ENCODE results near the gene PIGK. TPM values are rescaled to one million over a fixed set of nuclear protein-coding genes. Genes with fewer than 3 reads are reported as not detected.

PIGK gene
- polyA plus RNA-seq, 3 donors: 4.0 to 24.7 (median 19.4) TPM

DNA sequence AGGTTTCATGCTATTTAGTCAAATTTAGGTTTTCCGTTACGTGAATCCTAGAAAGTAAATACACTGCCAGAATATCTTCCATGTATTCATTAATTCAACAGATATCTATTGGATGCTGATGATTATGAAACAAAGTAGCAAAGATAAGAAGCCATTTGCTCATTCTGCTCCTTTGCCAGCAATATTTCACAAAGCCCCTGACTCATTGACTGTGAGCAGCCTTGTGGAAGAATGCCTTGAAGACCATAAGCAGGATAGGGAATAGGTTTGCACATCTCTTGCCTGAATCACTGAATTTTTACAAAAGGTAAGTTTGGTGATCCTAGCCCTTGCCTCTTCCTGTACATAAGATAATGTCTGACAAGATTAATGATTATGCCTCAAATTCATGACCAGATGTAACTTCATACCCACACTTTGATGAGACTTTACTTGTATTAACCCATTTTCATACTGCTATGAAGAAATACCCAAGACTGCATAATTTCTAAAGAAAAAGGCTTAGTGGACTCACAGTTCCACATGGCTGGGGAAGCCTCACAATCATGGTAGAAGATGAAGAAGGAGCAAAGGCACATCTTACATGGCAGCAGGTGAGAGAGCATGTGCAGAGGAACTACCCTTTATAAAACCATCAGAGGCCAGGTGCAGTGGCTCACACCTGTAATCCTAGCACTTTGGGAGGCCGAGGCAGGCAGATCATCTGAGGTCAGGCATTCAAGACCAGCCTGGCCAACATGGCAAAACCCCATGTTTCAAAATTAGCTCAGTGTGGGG, 1.6 kb upstream of the PIGK start:
- H3K4me1 Mint-ChIP-seq: peaks cover 16% of the 10 kb centered on the region
- H3K9me3 ChIP-seq (replicated peaks in 1 of 2; ENCODE audit: control insufficient read depth in 1 of 2, insufficient read depth in 1 of 2, low read length in 2 of 2): peaks cover 0 to 7% of the 10 kb centered on the region in 2 donors
- peaks cover 4 to 13% (median 6%) of the 10 kb centered on the region in 7 donors for H3K9me3 Mint-ChIP-seq

More for the DNA sequence above, 1.6 kb upstream of the PIGK start:
- no peak overlapping the region for H3K27ac Mint-ChIP-seq
- no peaks in the 10 kb centered on the region for H3K27me3 Mint-ChIP-seq (ENCODE audit: low read depth in 3 of 3)
- H4K20me1 ChIP-seq (ENCODE audit: insufficient read depth, low read length): no peaks in the 10 kb centered on the region
- WGBS (ENCODE audit: insufficient coverage): 100% methylated on average over 1 of the region's 3 CpGs
- no peak overlapping the region for H3K9ac ChIP-seq (ENCODE audit: insufficient read depth, low read length, poor library complexity, severe bottlenecking)
- H3K4me3 Mint-ChIP-seq: no peak overlapping the region
- no peak overlapping the region for H3K27ac ChIP-seq (ENCODE audit: low read depth in 1 of 2, low read length in 2 of 2)
- intact Hi-C loops (cut with micrococcal nuclease): no loop called here
- no peak overlapping the region for H3K4me2 ChIP-seq (replicated peaks; ENCODE audit: extremely low read depth, low read length, poor library complexity, severe bottlenecking)
- no peak overlapping the region for H2AFZ ChIP-seq (ENCODE audit: insufficient read depth, low read depth, low read length, poor library complexity, severe bottlenecking)
- H3K4me1 ChIP-seq (ENCODE audit: control insufficient read depth in 1 of 2, insufficient read depth in 2 of 2, low read length in 2 of 2): peaks cover 6 to 14% of the 10 kb centered on the region in 2 donors
- peaks cover 4 to 5% of the 10 kb centered on the region in 2 donors for H3K36me3 Mint-ChIP-seq
- H3K36me3 ChIP-seq (replicated peaks in 1 of 2; ENCODE audit: control insufficient read depth in 1 of 2, insufficient read depth in 2 of 2, low read length in 2 of 2): no peaks in the 10 kb centered on the region
- H3K4me3 ChIP-seq (replicated peaks in 1 of 3; ENCODE audit: low read depth in 2 of 3, low read length in 3 of 3): no peak overlapping the region
- no peak for DNase-seq
- peaks cover 12% of the 10 kb centered on the region for H3K79me2 ChIP-seq (ENCODE audit: insufficient read depth, low read length)
- no peaks in the 10 kb centered on the region for H3K27me3 ChIP-seq (ENCODE audit: control insufficient read depth in 2 of 2, insufficient read depth in 2 of 2, low read length in 2 of 2)
- no peak for TF ChIP-seq CTCF (IDR thresholded peaks at IDR 0.05)
